OCI-LY7 (cell line): Measurements from ENCODE around the gene EXOSC6. TPM values are rescaled to one million over a fixed set of nuclear protein-coding genes. Genes with fewer than 3 reads are reported as not detected.
"Not testable (repeated sequence)": the region's sequence is repeated elsewhere in the genome, so short reads cannot be mapped to it uniquely, and the experiment has no call there.

Experiments used
- BruUV-seq: library from RNA; stranded (reverse); fragments of 400-500 nt; replicated peaks from 2 replicates; lab custom pipeline; 2021; lab: Mats Ljungman, UMichigan
- CTCF ChIA-PET: fragments of 300-600 bp; sonication (Branson Sonifier 250); formaldehyde crosslinking; loops from one replicate; lab custom pipeline; 2022; ENCODE audit warnings: antibody characterized with exemption; ENCODE audit not compliant: unreplicated experiment; lab: Charles Lee
- POLR2A ChIA-PET: fragments of 300-600 bp; sonication (Branson Sonifier 250); formaldehyde crosslinking; loops from one replicate; lab custom pipeline; 2022; ENCODE audit warnings: antibody characterized with exemption; lab: Charles Lee
- DNase-seq: peaks from one replicate; pipeline ENCODE4 v3.0.0-alpha.2; 2015; ENCODE audit warnings: low spot score
- H2AFZ ChIP-seq: fragments of 200-600 bp; sonication (generic), shearing (Covaris generic); 2 replicates; pipeline ENCODE4 v1.6.1; 2014; ENCODE audit warnings: mild to moderate bottlenecking, antibody characterized with exemption, low read length, moderate library complexity
- H3K27ac ChIP-seq: fragments of 200-600 bp; sonication (generic); 2 replicates; pipeline ENCODE4 v1.5.1; 2014; ENCODE audit warnings: mixed run types, low read depth, mild to moderate bottlenecking, moderate library complexity, low read length, inconsistent platforms; ENCODE audit not compliant: poor library complexity, severe bottlenecking
- H3K36me3 ChIP-seq: fragments of 200-600 bp; sonication (generic); 2 replicates; pipeline ENCODE4 v1.6.1; 2014; ENCODE audit warnings: mild to moderate bottlenecking, antibody characterized with exemption, low read length, moderate library complexity, mixed read lengths; ENCODE audit not compliant: insufficient read depth
- H3K4me1 ChIP-seq: fragments of 200-600 bp; sonication (generic); 2 replicates; pipeline ENCODE4 v1.5.1; 2014; ENCODE audit warnings: mild to moderate bottlenecking, low read length; ENCODE audit not compliant: insufficient read depth, poor library complexity, severe bottlenecking
- H3K4me2 ChIP-seq: fragments of 200-600 bp; sonication (generic); 2 replicates; pipeline ENCODE4 v1.6.1; 2014; ENCODE audit warnings: mild to moderate bottlenecking, low read length
- H3K4me3 ChIP-seq: fragments of 200-600 bp; sonication (generic); 2 replicates; pipeline ENCODE4 v1.5.1; 2014; ENCODE audit warnings: mild to moderate bottlenecking, low read depth, low read length; ENCODE audit not compliant: poor library complexity, severe bottlenecking
- H3K79me2 ChIP-seq: fragments of 200-600 bp; sonication (generic); 2 replicates; pipeline ENCODE4 v1.6.1; 2016; ENCODE audit warnings: low read depth, mild to moderate bottlenecking, low read length, moderate library complexity, mixed read lengths; ENCODE audit not compliant: insufficient read depth
- H3K9me2 ChIP-seq: fragments of 200-600 bp; sonication (generic); 2 replicates; pipeline ENCODE4 v1.6.1; 2016; ENCODE audit warnings: mild to moderate bottlenecking, low read length, mixed read lengths; ENCODE audit not compliant: insufficient read depth
- H3K9me3 ChIP-seq: fragments of 200-600 bp; sonication (generic); 2 replicates; pipeline ENCODE4 v1.6.1; 2014; ENCODE audit warnings: mild to moderate bottlenecking, mixed run types, low read length, mixed read lengths
- H4K20me1 ChIP-seq: fragments of 200-600 bp; sonication (generic); 2 replicates; pipeline ENCODE4 v1.6.1; 2014; ENCODE audit warnings: mild to moderate bottlenecking, antibody characterized with exemption, low read length, moderate library complexity, mixed read lengths; ENCODE audit not compliant: insufficient read depth
- intact Hi-C: fragments of 100-400 bp; cut with micrococcal nuclease; formaldehyde crosslinking; loops from one replicate; pipeline ENCODE4 v1.10.0; 2022; ENCODE audit not compliant: unreplicated experiment
- total RNA-seq, 2 experiments: library from RNA; depleted of rRNA in 1 of 2; stranded (reverse); fragments of >200 nt in 1 of 2; shearing (Covaris generic) in 1 of 2; gene quantifications; 2 replicates each; pipeline ENCODE4 v1.2.3, GENCODE V29; 2014 to 2022

Gene EXOSC6
- total RNA-seq, 2 experiments from 2014 or later: 36.3 to 36.8 TPM

DNA sequence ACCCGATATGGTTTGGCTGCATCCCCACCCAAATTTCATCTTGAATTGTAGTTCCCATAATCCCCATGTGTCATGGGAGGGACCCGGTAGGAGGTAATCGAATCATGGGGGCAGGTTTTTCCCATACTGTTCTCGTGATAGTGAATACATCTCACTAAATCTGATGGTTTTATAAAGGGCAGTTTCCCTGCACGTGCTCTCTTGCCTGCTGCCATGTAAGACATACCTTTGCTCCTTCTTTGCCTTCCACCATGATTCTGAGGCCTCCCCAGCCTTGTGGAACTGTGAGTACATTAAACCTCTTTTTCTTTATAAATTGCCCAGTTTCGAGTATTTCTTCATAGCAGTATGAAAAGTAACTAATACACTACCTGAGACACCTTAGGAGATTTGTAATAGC, 45.4 kb downstream of the EXOSC6 start:
- H2AFZ ChIP-seq: not testable (repeated sequence)

DNA sequence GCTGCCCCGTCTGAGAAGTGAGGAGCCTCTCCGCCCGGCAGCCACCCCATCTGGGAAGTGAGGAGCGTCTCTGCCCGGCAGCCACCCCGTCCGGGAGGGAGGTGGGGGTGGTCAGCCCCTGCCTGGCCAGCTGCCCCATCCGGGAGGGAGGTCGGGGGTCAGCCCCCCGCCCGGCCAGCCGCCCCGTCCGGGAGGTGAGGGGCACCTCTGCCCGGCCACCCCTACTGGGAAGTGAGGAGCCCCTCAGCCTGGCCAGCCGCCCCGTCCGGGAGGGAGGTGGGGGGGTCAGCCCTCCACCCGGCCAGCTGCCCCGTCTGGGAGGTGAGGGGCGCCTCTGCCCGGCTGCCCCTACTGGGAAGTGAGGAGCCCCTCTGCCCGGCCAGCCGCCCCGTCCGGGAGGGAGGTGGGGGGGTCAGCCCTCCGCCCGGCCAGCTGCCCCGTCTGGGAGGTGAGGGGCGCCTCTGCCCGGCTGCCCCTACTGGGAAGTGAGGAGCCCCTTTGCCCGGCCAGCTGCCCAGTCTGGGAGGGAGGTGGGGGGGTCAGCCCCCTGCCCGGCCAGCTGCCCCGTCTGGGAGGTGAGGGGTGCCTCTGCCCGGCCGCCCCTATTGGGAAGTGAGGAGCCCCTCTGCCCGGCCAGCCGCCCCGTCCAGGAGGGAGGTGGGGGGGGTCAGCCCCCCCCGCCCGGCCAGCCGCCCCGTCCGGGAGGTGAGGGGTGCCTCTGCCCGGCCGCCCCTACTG, 46.9 kb downstream of the EXOSC6 start:
- H3K27ac ChIP-seq, H3K9me3 ChIP-seq, H3K9me2 ChIP-seq, POLR2A ChIA-PET, H3K79me2 ChIP-seq, H4K20me1 ChIP-seq, H3K4me2 ChIP-seq, intact Hi-C loops, CTCF ChIA-PET, H2AFZ ChIP-seq, H3K4me1 ChIP-seq, BruUV-seq, DNase-seq, H3K4me3 ChIP-seq: not testable (repeated sequence)
- H3K36me3 ChIP-seq: peaks cover 20% of the 10 kb centered on the region

More for the DNA sequence above, 45.4 kb downstream of the EXOSC6 start:
- H4K20me1 ChIP-seq, DNase-seq, H3K79me2 ChIP-seq, H3K9me2 ChIP-seq, H3K4me1 ChIP-seq, H3K4me2 ChIP-seq, H3K27ac ChIP-seq, H3K9me3 ChIP-seq, intact Hi-C loops, POLR2A ChIA-PET, BruUV-seq, H3K4me3 ChIP-seq, CTCF ChIA-PET: not testable (repeated sequence)
- H3K36me3 ChIP-seq: peaks cover 21% of the 10 kb centered on the region

GRCh38 chr16:70204010-70204409, 47.7 kb downstream of the EXOSC6 start:
- H3K27ac ChIP-seq, H3K4me3 ChIP-seq, CTCF ChIA-PET, POLR2A ChIA-PET, H3K4me2 ChIP-seq, H3K79me2 ChIP-seq, H3K9me3 ChIP-seq, H3K4me1 ChIP-seq, DNase-seq, H2AFZ ChIP-seq, H3K9me2 ChIP-seq, H4K20me1 ChIP-seq, intact Hi-C loops, BruUV-seq: not testable (repeated sequence)
- H3K36me3 ChIP-seq: peaks cover 16% of the 10 kb centered on the region

DNA sequence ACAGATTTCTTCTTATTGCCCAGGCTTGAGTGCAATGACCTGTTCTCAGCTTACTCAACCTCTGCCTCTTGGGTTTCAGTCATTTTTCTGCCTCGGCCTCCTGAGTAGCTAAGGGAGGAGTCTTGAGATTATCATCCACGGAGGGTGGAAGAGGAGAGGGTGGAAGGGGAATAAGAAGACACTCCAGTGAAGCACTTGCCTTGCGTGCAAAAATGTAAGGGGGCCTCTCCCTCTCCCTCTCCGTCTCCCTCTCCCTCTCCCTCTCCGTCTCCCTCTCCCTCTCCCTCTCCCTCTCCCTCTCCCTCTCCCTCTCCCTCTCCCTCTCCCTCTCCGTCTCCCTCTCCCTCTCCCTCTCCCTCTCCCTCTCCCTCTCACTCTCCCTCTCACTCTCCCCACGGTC, 48.2 kb downstream of the EXOSC6 start:
- BruUV-seq, H3K9me2 ChIP-seq, H2AFZ ChIP-seq, H3K9me3 ChIP-seq, H3K4me3 ChIP-seq, H3K4me1 ChIP-seq, H3K27ac ChIP-seq, CTCF ChIA-PET, POLR2A ChIA-PET, H3K4me2 ChIP-seq, DNase-seq, H3K79me2 ChIP-seq, intact Hi-C loops, H4K20me1 ChIP-seq: not testable (repeated sequence)
- H3K36me3 ChIP-seq: peaks cover 15% of the 10 kb centered on the region

GRCh38 chr16:70200063-70200462, 51.7 kb downstream of the EXOSC6 start:
- H3K9me3 ChIP-seq, H3K27ac ChIP-seq, H3K4me1 ChIP-seq, H2AFZ ChIP-seq, H3K9me2 ChIP-seq, CTCF ChIA-PET, H3K4me2 ChIP-seq, H3K79me2 ChIP-seq, H3K36me3 ChIP-seq, DNase-seq, intact Hi-C loops, H3K4me3 ChIP-seq, H4K20me1 ChIP-seq: not testable (repeated sequence)
- POLR2A ChIA-PET: interaction anchor here (0.6 kb wide), 1 partner anchor 228 kb away, joined by 6 read pairs; no protein-coding TSS in a partner anchor
- TSS peak; percentile 44 for BruUV-seq

DNA sequence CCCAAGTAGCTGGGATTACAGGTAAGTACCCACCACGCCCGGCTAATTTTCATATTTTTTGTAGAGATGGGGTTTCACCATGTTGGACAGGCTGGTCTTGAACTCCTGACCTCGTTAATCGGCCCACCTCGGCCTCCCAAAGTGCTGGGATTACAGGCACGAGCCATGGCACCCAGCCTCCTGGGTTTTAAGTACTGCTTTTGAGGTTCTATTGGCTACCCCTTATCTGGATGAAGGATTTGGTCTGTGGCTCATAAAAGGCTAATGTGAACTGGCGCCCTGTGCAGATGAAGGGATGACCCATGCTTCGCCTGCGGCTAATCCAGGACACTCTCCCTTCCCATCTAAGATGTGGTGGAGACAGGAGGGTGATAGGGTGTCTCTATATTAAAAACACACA, 52.6 kb downstream of the EXOSC6 start:
- H3K79me2 ChIP-seq, DNase-seq, H4K20me1 ChIP-seq, POLR2A ChIA-PET, H3K9me3 ChIP-seq, H3K4me2 ChIP-seq, H3K4me3 ChIP-seq, H2AFZ ChIP-seq, CTCF ChIA-PET, H3K9me2 ChIP-seq, BruUV-seq, H3K4me1 ChIP-seq, H3K36me3 ChIP-seq, intact Hi-C loops, H3K27ac ChIP-seq: not testable (repeated sequence)
